K562 (cell line): ENCODE measurements around the gene BLID. TPM values are rescaled to one million over a fixed set of nuclear protein-coding genes. Genes with fewer than 3 reads are reported as not detected.

ENCODE experiments used
- ATAC-seq: fragments of 200-7000 bp; cut with Tn5 transposase; 3 replicates; pipeline ENCODE4 v1.9.1; 2020; ENCODE audit warnings: moderate library complexity
- BruUV-seq: library from RNA; stranded (reverse); fragments of 400-500 nt; replicated peaks from 2 replicates; lab custom pipeline; 2021; lab: Mats Ljungman, UMichigan
- CTCF ChIA-PET: fragments of 300-600 bp; formaldehyde crosslinking; extraction: SDS; loops from one replicate; lab custom pipeline; 2021; ENCODE audit warnings: low intra/inter-chr PET ratio; lab: Yijun Ruan, JAX
- POLR2A ChIA-PET: fragments of 300-600, 350-650 bp; sonication (Branson Sonifier 250); formaldehyde crosslinking; extraction: SDS; loops from one replicate; lab custom pipeline; 2021; ENCODE audit warnings: antibody characterized with exemption, inconsistent platforms; lab: Yijun Ruan, JAX
- DNase-seq, 4 experiments: peaks; one replicate each; pipeline versions ENCODE4 v3.0.0 to v3.0.0-alpha.2; 2011 to 2018; ENCODE audit warnings: low spot score in 3 of 4, mixed read lengths in 3 of 4; ENCODE audit errors: extremely low read depth in 1 of 4
- FAIRE-seq: peaks from 2 replicates; lab custom pipeline; 2011; peaks lifted over from hg19 to GRCh38; lab: Jason Lieb, UNC
- H2AFZ ChIP-seq: 2 replicates; pipeline ENCODE4 v1.6.0; 2011; ENCODE audit warnings: low read depth, low read length, control low read depth, inconsistent platforms
- H3K27ac ChIP-seq: fragments of 200-600 bp; 3 replicates; pipeline ENCODE4 v1.8.0; 2011; ENCODE audit warnings: low read depth, mild to moderate bottlenecking, control low read depth, inconsistent platforms, low read length, moderate library complexity, mixed read lengths; ENCODE audit errors: extremely low read depth
- H3K27me3 ChIP-seq, 2 experiments: fragments of 300-600 bp in 1 of 2; 2 replicates in 1 of 2; 3 replicates in 1 of 2; pipeline versions ENCODE4 v1.6.0 to v1.8.0; 2011; ENCODE audit warnings: inconsistent platforms in 2 of 2, low read length in 2 of 2, mild to moderate bottlenecking in 1 of 2, mixed read lengths in 1 of 2, moderate library complexity in 1 of 2; ENCODE audit not compliant: control insufficient read depth in 2 of 2, insufficient read depth in 2 of 2
- H3K36me3 ChIP-seq: fragments of 300-600 bp; 3 replicates; pipeline ENCODE4 v1.8.0; 2011; ENCODE audit warnings: mild to moderate bottlenecking, low read length, inconsistent platforms; ENCODE audit not compliant: control insufficient read depth, insufficient read depth
- H3K4me1 ChIP-seq, 2 experiments: fragments of 200-600 bp in 1 of 2; replicated peaks in 1 of 2; 2 replicates in 1 of 2; 3 replicates in 1 of 2; pipeline versions ENCODE4 v1.5.1 to v1.8.0; 2011; ENCODE audit warnings: inconsistent platforms in 2 of 2, low read length in 2 of 2, mild to moderate bottlenecking in 1 of 2, mixed read lengths in 1 of 2, moderate library complexity in 1 of 2; ENCODE audit not compliant: control insufficient read depth in 2 of 2, insufficient read depth in 2 of 2
- H3K4me2 ChIP-seq: 2 replicates; pipeline ENCODE4 v1.6.1; 2011; ENCODE audit warnings: low read length, control low read depth, inconsistent platforms, mixed read lengths; ENCODE audit not compliant: insufficient read depth
- H3K4me3 ChIP-seq: fragments of 200-600 bp; sonication (generic), shearing (Covaris generic); 2 replicates; pipeline ENCODE4 v1.5.1; 2016; ENCODE audit warnings: control low read depth, inconsistent platforms
- H3K79me2 ChIP-seq: fragments of 200-600 bp; 3 replicates; pipeline ENCODE4 v1.8.0; 2011; ENCODE audit warnings: low read length, inconsistent platforms; ENCODE audit not compliant: control insufficient read depth, insufficient read depth
- H3K9ac ChIP-seq, 2 experiments: 2 replicates each; pipeline versions ENCODE4 v1.6.0 to v1.6.1; 2011; ENCODE audit warnings: low read depth in 2 of 2, low read length in 2 of 2, control low read depth in 1 of 2, inconsistent platforms in 1 of 2, mild to moderate bottlenecking in 1 of 2, mixed read lengths in 1 of 2; ENCODE audit not compliant: insufficient read depth in 1 of 2
- H3K9me1 ChIP-seq: one replicate; pipeline ENCODE4 v1.6.0; 2011; ENCODE audit warnings: inconsistent platforms, mild to moderate bottlenecking, low read length, moderate library complexity; ENCODE audit not compliant: control insufficient read depth, insufficient read depth
- H3K9me3 ChIP-seq: replicated peaks from 2 replicates; pipeline ENCODE4 v1.5.1; 2011; ENCODE audit warnings: low read depth, low read length, inconsistent platforms; ENCODE audit not compliant: control insufficient read depth, insufficient read depth
- H4K20me1 ChIP-seq: replicated peaks from 2 replicates; pipeline ENCODE4 v1.6.1; 2011; ENCODE audit warnings: low read length, inconsistent platforms, mixed read lengths; ENCODE audit not compliant: control insufficient read depth, insufficient read depth
- ARNT ChIP-seq, 2 experiments: fragments of 450-650 bp; IDR thresholded peaks; 2 replicates each; pipeline ENCODE4 v1.6.1; 2016; ENCODE audit warnings: mild to moderate bottlenecking in 1 of 2
- COPS2 ChIP-seq: fragments of 450-650 bp; conservative IDR thresholded peaks from 2 replicates; pipeline ENCODE4 v1.6.1; 2016; ENCODE audit warnings: mild to moderate bottlenecking, moderate library complexity
- E2F3 ChIP-seq: fragments of 250-450 bp; sonication (Bioruptor Pico); IDR thresholded peaks from 2 replicates; pipeline ENCODE4 v1.4.0; 2020; ENCODE audit warnings: mild to moderate bottlenecking
- EHMT2 ChIP-seq: fragments of 450-650 bp; IDR thresholded peaks from 2 replicates; pipeline ENCODE4 v1.6.1; 2018; ENCODE audit warnings: antibody characterized with exemption
- FOSL1 ChIP-seq: fragments of 200-800 bp; sonication (Bioruptor generic); conservative IDR thresholded peaks from 2 replicates; pipeline ENCODE4 v1.6.1; 2016; ENCODE audit warnings: missing genetic modification characterization, missing compliant biosample characterization
- KAT8 ChIP-seq: fragments of 450-650 bp; IDR thresholded peaks from 2 replicates; pipeline ENCODE4 v1.6.1; 2016; ENCODE audit warnings: low read depth, mild to moderate bottlenecking
- NCOA2 ChIP-seq, 2 experiments: fragments of 450-650 bp; IDR thresholded peaks; 2 replicates each; pipeline ENCODE4 v1.6.1; 2018; ENCODE audit warnings: mild to moderate bottlenecking in 2 of 2, moderate library complexity in 1 of 2; ENCODE audit not compliant: partially characterized antibody in 2 of 2
- NFE2L1 ChIP-seq: fragments of 450-650 bp; IDR thresholded peaks from 2 replicates; pipeline ENCODE4 v1.6.1; 2016; ENCODE audit warnings: missing genetic modification characterization, low read depth, mild to moderate bottlenecking, missing compliant biosample characterization, moderate library complexity, borderline replicate concordance
- NFIX ChIP-seq: fragments of 250-450 bp; sonication (Bioruptor Pico); IDR thresholded peaks from 2 replicates; pipeline ENCODE4 v1.4.0; 2020; ENCODE audit warnings: low read depth, mild to moderate bottlenecking, moderate library complexity
- RBM17 ChIP-seq: fragments of 200-400 bp; formaldehyde crosslinking; IDR thresholded peaks from 2 replicates; pipeline ENCODE4 v1.6.1; 2017; ENCODE audit warnings: low read depth, mild to moderate bottlenecking, low read length, borderline replicate concordance
- TAF15 ChIP-seq: fragments of 200-400 bp; formaldehyde crosslinking; IDR thresholded peaks from 2 replicates; pipeline ENCODE4 v1.6.1; 2017; ENCODE audit warnings: mild to moderate bottlenecking, low read depth, low read length, moderate library complexity
- ZEB2 ChIP-seq: fragments of 450-650 bp; IDR thresholded peaks from 2 replicates; pipeline ENCODE4 v1.6.1; 2016
- WGBS: fragments of 100-300 bp; shearing (Covaris generic); methylation state at CpG from one replicate; pipeline ENCODE4 v1.1.6; 2016; ENCODE audit warnings: low coverage, mixed read lengths; ENCODE audit not compliant: insufficient coverage; ENCODE audit errors: missing lambda C conversion rate; 5-methylcytosine and 5-hydroxymethylcytosine counted together
- in situ Hi-C: fragments of 300-500 bp; cut with MboI; formaldehyde crosslinking; loops from 4 replicates; pipeline ENCODE4 v1.15.0; 2018; ENCODE audit warnings: inconsistent platforms, mixed read lengths
- intact Hi-C: fragments of 100-400 bp; cut with micrococcal nuclease; formaldehyde crosslinking; loops from 2 replicates; pipeline ENCODE4 v1.14.2; 2022
- polyA plus RNA-seq, 8 experiments: library from polyadenylated mRNA; depleted of rRNA in 4 of 8; stranded (reverse) in 5 of 8; unstranded in 3 of 8; fragments of >200 nt; fragmentation: Nextera tagmentation in 2 of 8; fragmentation: Illumina TruSeq in 1 of 8; extraction: Ambion mirVana in 2 of 8; extraction: Trizol in 1 of 8; gene quantifications; 2 replicates each; pipeline versions ENCODE4 v1.2.1 to v1.2.3, GENCODE V29; 2011 to 2014; ENCODE audit warnings: inconsistent platforms in 1 of 8, missing spikeins in 1 of 8
- total RNA-seq, 7 experiments: library from RNA; depleted of rRNA in 6 of 7; stranded (reverse); fragments of >200 nt in 6 of 7; fragmentation: Illumina TruSeq in 2 of 7; extraction: Trizol in 2 of 7; gene quantifications; 2 replicates each; pipeline versions ENCODE4 v1.2.1 to v1.2.3, GENCODE V29; 2011 to 2021; ENCODE audit warnings: low replicate concordance in 1 of 7
- TF ChIP-seq, protein P1 (sequence below): sonication (generic); formaldehyde crosslinking; IDR thresholded peaks from 2 replicates; pipeline ENCODE4 v1.9.0; 2022; ENCODE audit warnings: mild to moderate bottlenecking, missing genetic modification reagents
- TF ChIP-seq, protein P2 (sequence below): fragments of 250-450 bp; sonication (Bioruptor Pico); IDR thresholded peaks from 2 replicates; pipeline ENCODE4 v1.4.0; 2020
- TF ChIP-seq, protein P3 (sequence below): IDR thresholded peaks from 3 replicates; pipeline ENCODE4 v1.6.1; 2011; ENCODE audit warnings: borderline replicate concordance, mild to moderate bottlenecking; ENCODE audit not compliant: insufficient read length, insufficient read depth

The BLID gene
- total and polyA plus RNA-seq, 9 of the 15 experiments (the other 6 are each of a cell fraction or from before 2014, with no cell fraction given), result not detected

DNA sequence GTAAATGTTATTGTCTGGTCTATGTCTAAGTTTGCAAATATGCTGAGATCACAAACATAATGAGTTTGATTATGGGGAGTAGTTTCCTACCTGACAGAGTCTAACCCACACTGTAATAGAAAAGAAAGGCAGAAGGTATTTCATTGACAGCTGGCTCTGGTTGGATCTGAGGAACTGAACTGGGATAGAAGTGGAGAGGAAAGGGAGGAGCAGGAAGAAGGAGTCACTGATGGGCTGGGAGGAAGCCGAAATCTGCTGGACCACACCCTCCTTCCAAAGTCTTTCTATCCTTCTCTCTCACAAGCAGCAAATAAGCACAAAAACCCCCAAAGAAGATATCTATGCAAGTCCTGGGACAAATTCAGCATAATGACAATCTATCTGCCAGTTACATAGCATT, 11.7 kb downstream of the BLID start:
- no peaks in the 10 kb centered on the region for H3K79me2 ChIP-seq
- no peaks in the 10 kb centered on the region for H3K36me3 ChIP-seq
- WGBS, result 0% methylated on average over 1 of the region's 1 CpG
- no peak for FAIRE-seq
- no peak overlapping the region for H3K27ac ChIP-seq
- no peak overlapping the region for H3K4me3 ChIP-seq
- in situ Hi-C loops (no loop called here), intact Hi-C loops (no loop called here)
- CTCF ChIA-PET, result no interaction called here
- H3K4me1 ChIP-seq, result no peaks in the 10 kb centered on the region
- H3K4me2 ChIP-seq, result no peak overlapping the region
- H4K20me1 ChIP-seq, result no peaks in the 10 kb centered on the region
- TF ChIP-seq TAF15 (no peak), NFE2L1 (tag) (no peak), ZEB2 (no peak), FOSL1 (tag) (no peak), ARNT (IDR thresholded peaks at IDR 0.05) (no peak), EHMT2 (no peak), E2F3 (CRISPR knock-in tag) (no peak), KAT8 (no peak), RBM17 (no peak), NFIX (CRISPR knock-in tag) (no peak), COPS2 (no peak), NCOA2 (IDR thresholded peaks at IDR 0.05; ENCODE audit: partially characterized antibody in 2 of 2) (no peak)
- TF ChIP-seq, protein P1, sequence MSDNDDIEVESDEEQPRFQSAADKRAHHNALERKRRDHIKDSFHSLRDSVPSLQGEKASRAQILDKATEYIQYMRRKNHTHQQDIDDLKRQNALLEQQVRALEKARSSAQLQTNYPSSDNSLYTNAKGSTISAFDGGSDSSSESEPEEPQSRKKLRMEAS, result no peak
- TF ChIP-seq, protein P2, sequence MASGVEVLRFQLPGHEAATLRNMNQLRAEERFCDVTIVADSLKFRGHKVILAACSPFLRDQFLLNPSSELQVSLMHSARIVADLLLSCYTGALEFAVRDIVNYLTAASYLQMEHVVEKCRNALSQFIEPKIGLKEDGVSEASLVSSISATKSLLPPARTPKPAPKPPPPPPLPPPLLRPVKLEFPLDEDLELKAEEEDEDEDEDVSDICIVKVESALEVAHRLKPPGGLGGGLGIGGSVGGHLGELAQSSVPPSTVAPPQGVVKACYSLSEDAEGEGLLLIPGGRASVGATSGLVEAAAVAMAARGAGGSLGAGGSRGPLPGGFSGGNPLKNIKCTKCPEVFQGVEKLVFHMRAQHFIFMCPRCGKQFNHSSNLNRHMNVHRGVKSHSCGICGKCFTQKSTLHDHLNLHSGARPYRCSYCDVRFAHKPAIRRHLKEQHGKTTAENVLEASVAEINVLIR (CRISPR knock-in tag), result no peak
- TF ChIP-seq, protein P3, sequence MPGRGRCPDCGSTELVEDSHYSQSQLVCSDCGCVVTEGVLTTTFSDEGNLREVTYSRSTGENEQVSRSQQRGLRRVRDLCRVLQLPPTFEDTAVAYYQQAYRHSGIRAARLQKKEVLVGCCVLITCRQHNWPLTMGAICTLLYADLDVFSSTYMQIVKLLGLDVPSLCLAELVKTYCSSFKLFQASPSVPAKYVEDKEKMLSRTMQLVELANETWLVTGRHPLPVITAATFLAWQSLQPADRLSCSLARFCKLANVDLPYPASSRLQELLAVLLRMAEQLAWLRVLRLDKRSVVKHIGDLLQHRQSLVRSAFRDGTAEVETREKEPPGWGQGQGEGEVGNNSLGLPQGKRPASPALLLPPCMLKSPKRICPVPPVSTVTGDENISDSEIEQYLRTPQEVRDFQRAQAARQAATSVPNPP, result no peak
- no TSS peak for BruUV-seq
- no peak for ATAC-seq
- no peak for DNase-seq
- no peaks in the 10 kb centered on the region for H3K9me3 ChIP-seq
- no peaks in the 10 kb centered on the region for H3K9me1 ChIP-seq
- POLR2A ChIA-PET, result no interaction called here
- H2AFZ ChIP-seq, result no peak overlapping the region
- H3K9ac ChIP-seq, result no peak overlapping the region
- H3K27me3 ChIP-seq, result no peaks in the 10 kb centered on the region
